HG02852 (cell line): ENCODE results near the gene CT45A2.
"Not testable (repeated sequence)": the region's sequence is repeated elsewhere in the genome, so short reads cannot be mapped to it uniquely, and the experiment has no call there.

Source experiments
- ATAC-seq: cut with Tn5 transposase; IDR thresholded peaks from one replicate; pipeline ENCODE4 v1.9.1; 2021; ENCODE audit warnings: mild to moderate bottlenecking, moderate library complexity; ENCODE audit not compliant: unreplicated experiment

Gene CT45A2

GRCh38 chrX:135819912-135820311 lies at the start of gene CT45A2:
TSS of gene CT45A2 (minus strand) at chrX:135820012. CDS start at chrX:135816265, 3,747 bp downstream.
- ATAC-seq: not testable (repeated sequence)

- not testable (repeated sequence) for ATAC-seq
Measured at GRCh38 chrX:135854438-135854837, 34.6 kb upstream of the CT45A2 start, which contains the start of gene CT45A8. TSS of gene CT45A8 (minus strand) at chrX:135854538. CDS start at chrX:135850783, 3,755 bp downstream.

GRCh38 chrX:135837180-135837579 lies 17.4 kb upstream of the CT45A2 start, which contains the start of gene CT45A7:
TSS of gene CT45A7 (minus strand) at chrX:135837280. CDS start at chrX:135833533, 3,747 bp downstream.
- ATAC-seq: not testable (repeated sequence)

GRCh38 chrX:135802687-135803086 lies 17.1 kb downstream of the CT45A2 start, which contains the start of gene CT45A6:
TSS of gene CT45A6 (minus strand) at chrX:135802787. CDS start at chrX:135798993, 3,794 bp downstream.
- not testable (repeated sequence) for ATAC-seq

GRCh38 chrX:135785403-135785802 lies 34.4 kb downstream of the CT45A2 start, which contains the start of gene CT45A5:
TSS of gene CT45A5 (minus strand) at chrX:135785503. CDS start at chrX:135781729, 3,774 bp downstream.
- not testable (repeated sequence) for ATAC-seq

GRCh38 chrX:135768091-135768490 lies 51.7 kb downstream of the CT45A2 start, which contains the start of gene CT45A3:
TSS of gene CT45A3 (minus strand) at chrX:135768191. CDS start at chrX:135764444, 3,747 bp downstream.
- ATAC-seq: not testable (repeated sequence)
